H1 (cell line): ENCODE measurements around the gene AGTR1.

Experiments
- CTCF ChIP-seq, 3 experiments: IDR thresholded peaks; 1 replicate in 2 of 3; 2 replicates in 1 of 3; pipeline versions ENCODE4 v1.5.1 to v1.6.1; 2011; ENCODE audit warnings: low read length in 3 of 3, mild to moderate bottlenecking in 3 of 3, inconsistent platforms in 2 of 3, low read depth in 1 of 3, moderate library complexity in 1 of 3; ENCODE audit not compliant: insufficient read depth in 1 of 3; ENCODE audit errors: control extremely low read depth in 1 of 3
- EZH2 ChIP-seq: fragments of 200-600 bp; sonication (generic); IDR thresholded peaks from 2 replicates; pipeline ENCODE4 v1.7.1; 2012; ENCODE audit warnings: low read depth, mild to moderate bottlenecking, moderate library complexity, low read length, inconsistent platforms; ENCODE audit not compliant: severe bottlenecking
- HDAC6 ChIP-seq: IDR thresholded peaks from one replicate; pipeline ENCODE4 v1.7.1; 2012; ENCODE audit warnings: low read depth, mild to moderate bottlenecking, inconsistent platforms, low read length, moderate library complexity
- JUN ChIP-seq: IDR thresholded peaks from 2 replicates; pipeline ENCODE4 v1.6.1; 2011; ENCODE audit warnings: low read depth, mild to moderate bottlenecking, improper control_type of control experiment, low read length
- KDM5A ChIP-seq: fragments of 200-600 bp; IDR thresholded peaks from 2 replicates; pipeline ENCODE4 v1.7.1; 2012; ENCODE audit warnings: mild to moderate bottlenecking, low read length, inconsistent platforms, mixed read lengths
- NRF1 ChIP-seq: IDR thresholded peaks from 2 replicates; pipeline ENCODE4 v1.6.1; 2011; ENCODE audit warnings: mild to moderate bottlenecking, low read depth, low read length, improper control_type of control experiment
- POLR2A ChIP-seq, 2 experiments: IDR thresholded peaks; 1 replicate in 1 of 2; 2 replicates in 1 of 2; pipeline ENCODE4 v1.6.1; 2011; ENCODE audit warnings: low read depth in 2 of 2, low read length in 2 of 2, mild to moderate bottlenecking in 2 of 2; ENCODE audit errors: control extremely low read depth in 1 of 2
- POLR2AphosphoS5 ChIP-seq: IDR thresholded peaks from 2 replicates; pipeline ENCODE4 v1.6.1; 2011; ENCODE audit warnings: low read depth, low read length
- RAD21 ChIP-seq, 2 experiments: IDR thresholded peaks in 1 of 2; conservative IDR thresholded peaks in 1 of 2; 2 replicates each; pipeline ENCODE4 v1.6.1; 2011; ENCODE audit warnings: low read depth in 2 of 2, low read length in 2 of 2, improper control_type of control experiment in 1 of 2, inconsistent platforms in 1 of 2, mild to moderate bottlenecking in 1 of 2, moderate library complexity in 1 of 2
- SIN3A ChIP-seq, 2 experiments: IDR thresholded peaks in 1 of 2; conservative IDR thresholded peaks in 1 of 2; 2 replicates each; pipeline ENCODE4 v1.6.1; 2011 to 2012; ENCODE audit warnings: low read length in 2 of 2, improper control_type of control experiment in 1 of 2, low read depth in 1 of 2, mild to moderate bottlenecking in 1 of 2
- TCF12 ChIP-seq: IDR thresholded peaks from 2 replicates; pipeline ENCODE4 v1.6.1; 2011; ENCODE audit warnings: low read depth, mild to moderate bottlenecking, low read length

GRCh38 chr3:148789146-148789545 is 91.4 kb downstream of the AGTR1 start:
- no peak for TF ChIP-seq CTCF (IDR thresholded peaks at IDR 0.05; ENCODE audit: control extremely low read depth in 1 of 3, insufficient read depth in 1 of 3, low read depth in 1 of 3, low read length in 3 of 3)
- TF ChIP-seq JUN = no peak
- no peak for TF ChIP-seq POLR2A (IDR thresholded peaks at IDR 0.05; ENCODE audit: control extremely low read depth in 1 of 2, low read depth in 2 of 2, low read length in 2 of 2)
- TF ChIP-seq NRF1 = no peak
- TF ChIP-seq RAD21 (IDR thresholded peaks at IDR 0.05 in 1 of 2, conservative IDR thresholded peaks at IDR 0.05 in 1 of 2; ENCODE audit: low read depth in 2 of 2, low read length in 2 of 2) = no peak
- TF ChIP-seq POLR2AphosphoS5 = no peak
- TF ChIP-seq TCF12 = no peak
- TF ChIP-seq EZH2 = no peak
- TF ChIP-seq SIN3A (conservative IDR thresholded peaks at IDR 0.05 in 1 of 2, IDR thresholded peaks at IDR 0.05 in 1 of 2; ENCODE audit: low read depth in 1 of 2, low read length in 2 of 2) = no peak
- no peak for TF ChIP-seq HDAC6
- no peak for TF ChIP-seq KDM5A
